Mammary epithelial cell (primary cell): ENCODE results near the gene KRT5.

Source experiments
- CTCF ChIP-seq, 2 donors: IDR thresholded peaks in 1 of 2; conservative IDR thresholded peaks in 1 of 2; 2 replicates each; pipeline ENCODE4 v1.5.1; 2011 to 2012; ENCODE audit warnings: inconsistent platforms in 2 of 2, low read length in 2 of 2, mild to moderate bottlenecking in 2 of 2, control low read depth in 1 of 2, low read depth in 1 of 2; ENCODE audit not compliant: insufficient read depth in 1 of 2; ENCODE audit errors: extremely low read depth in 1 of 2
- EZH2 ChIP-seq: IDR thresholded peaks from 2 replicates; pipeline ENCODE4 v1.6.1; 2012; ENCODE audit warnings: low read length, inconsistent platforms, borderline replicate concordance

- TF ChIP-seq CTCF (conservative IDR thresholded peaks at IDR 0.05 in 1 of 2, IDR thresholded peaks at IDR 0.05 in 1 of 2; ENCODE audit: extremely low read depth in 1 of 2, insufficient read depth in 1 of 2, low read depth in 1 of 2, low read length in 2 of 2) (no peak), EZH2 (no peak)
Measured at GRCh38 chr12:52558781-52559445, 38.7 kb upstream of the KRT5 start.
